ENCODE measurements around the gene BTG2.

- peak in 1 of 6 experiments; percentile 5 for TF ChIP-seq CTCF (IDR thresholded peaks at IDR 0.05)
- no peak for TF ChIP-seq POLR2A (IDR thresholded peaks at IDR 0.05)
These were observed 40.9 kb downstream of the BTG2 start for GRCh38 chr1:203346060-203346768.

Measured in adrenal gland (tissue), 5 donors.